SK-N-MC (cell line): ENCODE results near the gene ZIK1.

ENCODE experiments used
- EZH2 ChIP-seq: fragments of 200-600 bp; sonication (generic); IDR thresholded peaks from one replicate; pipeline ENCODE4 v1.6.1; 2017; ENCODE audit warnings: antibody characterized with exemption
- FOXP2 ChIP-seq: optimal IDR thresholded peaks from 2 replicates; pipeline ENCODE3; 2011; ENCODE audit warnings: mild to moderate bottlenecking, moderate library complexity; ENCODE audit not compliant: insufficient read depth; ENCODE audit errors: extremely low read length, control extremely low read depth
- POLR2AphosphoS5 ChIP-seq: IDR thresholded peaks from 2 replicates; pipeline ENCODE4 v1.6.1; 2012; ENCODE audit warnings: mild to moderate bottlenecking, low read depth, low read length, borderline replicate concordance

DNA sequence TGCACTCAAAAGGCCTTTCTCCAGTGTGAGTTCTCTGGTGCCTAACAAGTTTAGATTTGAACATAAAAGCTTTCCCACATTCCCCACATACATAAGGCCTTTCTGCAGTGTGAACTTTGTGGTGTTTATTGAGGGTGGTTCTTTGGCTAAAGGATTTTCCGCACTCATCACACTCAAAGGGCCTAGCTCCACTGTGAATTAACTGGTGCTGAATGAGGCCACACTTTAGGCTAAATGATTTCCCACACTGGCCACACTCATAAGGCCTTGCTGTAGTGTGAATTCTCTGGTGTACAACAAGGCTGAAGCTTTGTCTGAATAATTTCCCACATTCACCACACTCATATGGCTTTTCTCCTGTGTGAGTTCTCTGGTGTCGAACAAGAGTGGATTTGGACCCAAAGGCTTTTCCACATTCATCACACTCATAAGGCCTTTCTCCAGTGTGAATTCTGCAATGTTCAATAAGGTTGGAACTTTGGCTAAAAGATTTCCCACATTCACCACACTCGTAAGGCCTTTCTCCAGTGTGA, 11.5 kb upstream of the ZIK1 start:
- TF ChIP-seq EZH2: no peak
- TF ChIP-seq POLR2AphosphoS5: no peak
- TF ChIP-seq FOXP2: no peak
